Activated gamma-delta T cell treated with anti-CD3 and anti-CD28 coated beads, Interleukin-2, amount 50 U/mL, for 16 hours (primary cell): ENCODE data around the gene NANOS3.

Experiments
- DNase-seq: peaks from one replicate; pipeline ENCODE4 v3.0.0-alpha.2; 2020; ENCODE audit warnings: low read depth

The NANOS3 gene

GRCh38 chr19:13864667-13865570 lies 12.0 kb upstream of the NANOS3 start:
- DNase-seq = no peak

GRCh38 chr19:13865571-13866462 lies 11.1 kb upstream of the NANOS3 start:
- no peak for DNase-seq

- no peak for DNase-seq
Measured at GRCh38 chr19:13866463-13867046, 10.4 kb upstream of the NANOS3 start.

GRCh38 chr19:13868663-13869062 lies 8.3 kb upstream of the NANOS3 start:
- no peak for DNase-seq

GRCh38 chr19:13869281-13869680 lies 7.7 kb upstream of the NANOS3 start:
- no peak for DNase-seq

GRCh38 chr19:13870873-13871272 lies 6.1 kb upstream of the NANOS3 start:
- DNase-seq = no peak

GRCh38 chr19:13872339-13872694 lies 4.6 kb upstream of the NANOS3 start:
- DNase-seq = no peak

- no peak for DNase-seq
Measured at GRCh38 chr19:13872695-13873389, 4.1 kb upstream of the NANOS3 start.

- DNase-seq = no peak
Measured at GRCh38 chr19:13873834-13874515, 3.0 kb upstream of the NANOS3 start.

GRCh38 chr19:13875824-13876223 lies 1.1 kb upstream of the NANOS3 start:
- no peak for DNase-seq

- DNase-seq = no peak
Measured at GRCh38 chr19:13877303-13877702, 369 bp downstream of the NANOS3 start.

- DNase-seq = peak; percentile 98
Measured at GRCh38 chr19:13880059-13881043, 3.4 kb downstream of the NANOS3 start.

GRCh38 chr19:13881251-13881691 lies 4.3 kb downstream of the NANOS3 start:
- no peak for DNase-seq

GRCh38 chr19:13881692-13882418 lies 4.9 kb downstream of the NANOS3 start:
- no peak for DNase-seq

GRCh38 chr19:13882419-13882795 lies 5.5 kb downstream of the NANOS3 start:
- no peak for DNase-seq

GRCh38 chr19:13882836-13883235 lies 5.9 kb downstream of the NANOS3 start:
- no peak for DNase-seq

- no peak for DNase-seq
Measured at GRCh38 chr19:13883516-13884064, 6.7 kb downstream of the NANOS3 start.

- DNase-seq = no peak
Measured at GRCh38 chr19:13884726-13885591, 8.0 kb downstream of the NANOS3 start.
